H1 (cell line): ENCODE measurements around the gene SAXO1. TPM values are rescaled to one million over a fixed set of nuclear protein-coding genes. Genes with fewer than 3 reads are reported as not detected.

Experiments
- CTCF ChIA-PET: fragments of 300-600 bp; sonication (Branson Sonifier 250); formaldehyde crosslinking; loops from one replicate; lab custom pipeline; 2021; ENCODE audit not compliant: partially characterized antibody; lab: Charles Lee
- POLR2A ChIA-PET: fragments of 300-600 bp; sonication (Branson Sonifier 250); formaldehyde crosslinking; loops from one replicate; lab custom pipeline; 2021; ENCODE audit warnings: inconsistent platforms; ENCODE audit not compliant: partially characterized antibody; lab: Charles Lee
- DNase-seq, 2 experiments: peaks; one replicate each; pipeline versions ENCODE4 v3.0.0 to v3.0.0-alpha.2; 2010 to 2022; ENCODE audit warnings: low spot score in 2 of 2, low read depth in 1 of 2, mixed read lengths in 1 of 2
- FAIRE-seq: peaks from 2 replicates; lab custom pipeline; 2011; peaks lifted over from hg19 to GRCh38; lab: Jason Lieb, UNC
- H2AFZ ChIP-seq: 2 replicates; pipeline ENCODE4 v1.8.1; 2012; ENCODE audit warnings: low read length, inconsistent platforms
- H2AK5ac ChIP-seq: 2 replicates; pipeline ENCODE4 v1.6.1; 2013; ENCODE audit warnings: low read depth, low read length
- H2BK120ac ChIP-seq: replicated peaks from 2 replicates; pipeline ENCODE3; 2013; ENCODE audit warnings: low read depth, low read length, inconsistent platforms
- H2BK12ac ChIP-seq: 2 replicates; pipeline ENCODE4 v1.6.1; 2013; ENCODE audit warnings: low read depth, low read length
- H2BK15ac ChIP-seq: 2 replicates; pipeline ENCODE4 v1.6.1; 2013; ENCODE audit warnings: low read length
- H2BK20ac ChIP-seq: 2 replicates; pipeline ENCODE4 v1.6.1; 2013; ENCODE audit warnings: low read length
- H2BK5ac ChIP-seq: 2 replicates; pipeline ENCODE4 v1.6.1; 2013; ENCODE audit warnings: low read depth, low read length
- H3K14ac ChIP-seq: 2 replicates; pipeline ENCODE4 v1.6.1; 2013; ENCODE audit warnings: inconsistent platforms; ENCODE audit not compliant: insufficient read length
- H3K18ac ChIP-seq: 2 replicates; pipeline ENCODE4 v1.6.1; 2013; ENCODE audit warnings: low read length; ENCODE audit errors: extremely low read depth
- H3K23ac ChIP-seq: 2 replicates; pipeline ENCODE4 v1.6.1; 2013; ENCODE audit warnings: inconsistent platforms; ENCODE audit not compliant: insufficient read length
- H3K23me2 ChIP-seq: 2 replicates; pipeline ENCODE4 v1.6.1; 2013; ENCODE audit warnings: low read depth, low read length
- H3K27ac ChIP-seq: 2 replicates; pipeline ENCODE4 v1.6.1; 2011; ENCODE audit warnings: low read depth, low read length, inconsistent platforms
- H3K27me3 ChIP-seq, 4 experiments: replicated peaks in 1 of 4; 1 replicate in 1 of 4; 2 replicates in 3 of 4; pipeline versions ENCODE4 v1.6.1 to v1.8.1; 2011 to 2013; ENCODE audit warnings: low read length in 3 of 4, mild to moderate bottlenecking in 3 of 4, inconsistent platforms in 2 of 4, mixed read lengths in 2 of 4, moderate library complexity in 1 of 4; ENCODE audit not compliant: control insufficient read depth in 3 of 4, insufficient read depth in 3 of 4; ENCODE audit errors: extremely low read depth in 1 of 4
- H3K36me3 ChIP-seq, 4 experiments: 2 replicates each; pipeline versions ENCODE4 v1.6.1 to v1.8.1; 2011 to 2013; ENCODE audit warnings: mild to moderate bottlenecking in 4 of 4, low read length in 3 of 4, moderate library complexity in 2 of 4, control low read depth in 1 of 4, inconsistent platforms in 1 of 4; ENCODE audit not compliant: insufficient read depth in 4 of 4, control insufficient read depth in 2 of 4
- H3K4ac ChIP-seq: replicated peaks from 2 replicates; pipeline ENCODE3; 2013; ENCODE audit warnings: low read length, low read depth, mixed read lengths, inconsistent platforms; ENCODE audit not compliant: insufficient read length
- H3K4me1 ChIP-seq, 4 experiments: replicated peaks in 1 of 4; 1 replicate in 1 of 4; 2 replicates in 3 of 4; pipeline versions ENCODE4 v1.6.1 to v1.8.1; 2011 to 2013; ENCODE audit warnings: low read length in 3 of 4, inconsistent platforms in 2 of 4, mixed read lengths in 1 of 4; ENCODE audit not compliant: insufficient read depth in 4 of 4, control insufficient read depth in 3 of 4
- H3K4me2 ChIP-seq, 2 experiments: 2 replicates each; pipeline versions ENCODE4 v1.6.1 to v1.8.1; 2011 to 2013; ENCODE audit warnings: low read depth in 2 of 2, low read length in 2 of 2, control low read depth in 1 of 2, inconsistent platforms in 1 of 2, mild to moderate bottlenecking in 1 of 2; ENCODE audit not compliant: insufficient read depth in 1 of 2
- H3K4me3 ChIP-seq, 4 experiments: fragments of 200-600, 300-600 bp in 1 of 4; sonication (generic), shearing (Covaris generic), sonication (Bioruptor Twin) in 1 of 4; 2 replicates each; pipeline versions ENCODE4 v1.5.1 to v1.8.1; 2011 to 2016; ENCODE audit warnings: low read length in 4 of 4, low read depth in 3 of 4, control low read depth in 2 of 4, inconsistent platforms in 2 of 4, mild to moderate bottlenecking in 2 of 4, mixed read lengths in 1 of 4, moderate library complexity in 1 of 4; ENCODE audit not compliant: insufficient read depth in 2 of 4; ENCODE audit errors: extremely low read depth in 1 of 4
- H3K56ac ChIP-seq: replicated peaks from 2 replicates; pipeline ENCODE3; 2013; ENCODE audit warnings: low read depth, mild to moderate bottlenecking, mixed read lengths, low read length, inconsistent platforms; ENCODE audit not compliant: insufficient read length
- H3K79me1 ChIP-seq: 2 replicates; pipeline ENCODE4 v1.6.1; 2013; ENCODE audit warnings: low read depth, low read length, control low read depth
- H3K79me2 ChIP-seq, 2 experiments: 2 replicates each; pipeline versions ENCODE4 v1.6.1 to v1.8.1; 2012 to 2013; ENCODE audit warnings: low read length in 2 of 2, mild to moderate bottlenecking in 2 of 2, inconsistent platforms in 1 of 2; ENCODE audit not compliant: insufficient read depth in 2 of 2, control insufficient read depth in 1 of 2
- H3K9ac ChIP-seq, 4 experiments: replicated peaks in 1 of 4; 1 replicate in 1 of 4; 2 replicates in 3 of 4; pipeline versions ENCODE4 v1.6.1 to v1.8.1; 2011 to 2013; ENCODE audit warnings: low read depth in 3 of 4, low read length in 3 of 4, control low read depth in 2 of 4, mild to moderate bottlenecking in 2 of 4, moderate library complexity in 2 of 4, inconsistent platforms in 1 of 4; ENCODE audit errors: extremely low read depth in 1 of 4
- H3K9me3 ChIP-seq, 2 experiments: 2 replicates each; pipeline versions ENCODE4 v1.6.1 to v1.8.1; 2012 to 2013; ENCODE audit warnings: mild to moderate bottlenecking in 2 of 2, moderate library complexity in 2 of 2, control low read depth in 1 of 2, inconsistent platforms in 1 of 2, low read depth in 1 of 2, low read length in 1 of 2, mixed read lengths in 1 of 2; ENCODE audit not compliant: insufficient read depth in 2 of 2
- H4K20me1 ChIP-seq, 2 experiments: replicated peaks in 1 of 2; 2 replicates each; pipeline versions ENCODE3 to v1.8.1; 2011 to 2013; ENCODE audit warnings: inconsistent platforms in 2 of 2, low read length in 2 of 2, mild to moderate bottlenecking in 1 of 2; ENCODE audit not compliant: insufficient read depth in 2 of 2, control insufficient read depth in 1 of 2
- H4K5ac ChIP-seq: 2 replicates; pipeline ENCODE4 v1.6.1; 2013; ENCODE audit warnings: low read length, low read depth, mixed read lengths, inconsistent platforms; ENCODE audit not compliant: insufficient read length
- H4K8ac ChIP-seq: 2 replicates; pipeline ENCODE4 v1.8.0; 2013; ENCODE audit warnings: mild to moderate bottlenecking, moderate library complexity, low read length, inconsistent platforms; ENCODE audit not compliant: insufficient read depth; ENCODE audit errors: extremely low read depth
- H4K91ac ChIP-seq: replicated peaks from 2 replicates; pipeline ENCODE3; 2013; ENCODE audit warnings: low read length, mixed read lengths, inconsistent platforms; ENCODE audit not compliant: insufficient read length
- CEBPB ChIP-seq: IDR thresholded peaks from 2 replicates; pipeline ENCODE4 v1.6.1; 2012; ENCODE audit warnings: low read depth, low read length
- SP1 ChIP-seq: IDR thresholded peaks from 2 replicates; pipeline ENCODE4 v1.6.1; 2011; ENCODE audit warnings: low read depth, low read length
- TAF7 ChIP-seq: optimal IDR thresholded peaks from 2 replicates; pipeline ENCODE3; 2011; ENCODE audit warnings: low read depth, mild to moderate bottlenecking, inconsistent platforms, low read length, moderate library complexity, borderline replicate concordance
- WGBS, 2 experiments: shearing (Covaris generic) in 1 of 2; methylation state at CpG; one replicate each; pipeline versions ENCODE4 v1.1.6 to v1.1.7; 2013 to 2015; ENCODE audit warnings: low lambda C conversion rate in 2 of 2, mixed read lengths in 2 of 2, inconsistent platforms in 1 of 2, low coverage in 1 of 2, missing lambda C conversion rate in 1 of 2; ENCODE audit not compliant: insufficient replicate concordance in 2 of 2, insufficient coverage in 1 of 2, insufficient read length in 1 of 2; ENCODE audit errors: extremely low coverage in 1 of 2, missing lambda C conversion rate in 1 of 2; 5-methylcytosine and 5-hydroxymethylcytosine counted together
- polyA plus RNA-seq, 7 experiments: library from polyadenylated mRNA; depleted of rRNA in 3 of 7; stranded (reverse) in 5 of 7; unstranded in 2 of 7; fragments of >200 nt in 5 of 7; fragments of 200-250 nt in 2 of 7; gene quantifications; 1 replicate in 5 of 7; 2 replicates in 1 of 7; 4 replicates in 1 of 7; pipeline versions ENCODE4 v1.2.1 to v1.2.3, GENCODE V29; 2011 to 2013; ENCODE audit warnings: missing spikeins in 2 of 7, mixed read lengths in 2 of 7
- total RNA-seq: library from RNA; stranded (reverse); fragmentation: NEBNext Ultra II Directional; extraction: Animal tissue kit (Norgen Biotek cat#: 25700); gene quantifications from 2 replicates; pipeline ENCODE4 v1.2.1, GENCODE V29; 2021

Gene SAXO1
- total and polyA plus RNA-seq, 2 of the 8 experiments (the other 6 are each of a cell fraction or from before 2014, with no cell fraction given): 0.11 to 0.20 TPM

DNA sequence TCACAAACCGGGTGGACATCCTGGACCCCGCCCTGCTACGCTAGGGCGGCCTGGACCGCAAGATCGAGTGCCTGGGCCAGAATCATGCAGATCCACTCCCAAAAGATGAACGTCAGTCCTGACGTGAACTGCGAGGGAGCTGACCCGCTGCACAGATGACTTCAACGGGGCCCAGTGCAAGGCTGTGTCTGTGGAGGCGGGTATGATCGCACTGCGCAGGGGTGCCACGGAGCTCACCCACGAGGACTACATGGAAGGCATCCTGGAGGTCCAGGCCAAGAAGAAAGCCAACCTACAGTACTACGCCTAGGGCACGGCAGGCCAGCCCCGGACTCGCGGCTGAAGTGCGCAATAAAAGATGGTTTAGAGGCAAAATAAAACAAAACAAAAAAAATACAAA is 5.2 kb downstream of the SAXO1 start:
- no peak overlapping the region for H2BK120ac ChIP-seq
- no peaks in the 10 kb centered on the region for H3K23me2 ChIP-seq
- no peak overlapping the region for H3K14ac ChIP-seq
- no peak overlapping the region for H4K91ac ChIP-seq
- FAIRE-seq (no peak), DNase-seq (no peak)
- H4K5ac ChIP-seq: no peak overlapping the region
- H3K27ac ChIP-seq: no peak overlapping the region
- no peaks in the 10 kb centered on the region for H3K79me2 ChIP-seq
- no peaks in the 10 kb centered on the region for H4K20me1 ChIP-seq
- ChIA-PET POLR2A (no interaction called here), CTCF (interaction anchor here (0.6 to 6.8 kb wide), 20 partner anchors 12 to 1228 kb away, joined by 3 to 81 read pairs (median 4); no protein-coding TSS in a partner anchor)
- H3K27me3 ChIP-seq: no peaks in the 10 kb centered on the region
- H3K23ac ChIP-seq: no peak overlapping the region
- no peak overlapping the region for H3K4me2 ChIP-seq
- H3K36me3 ChIP-seq: no peaks in the 10 kb centered on the region
- no peak overlapping the region for H2BK20ac ChIP-seq
- no peak overlapping the region for H3K9ac ChIP-seq
- H2BK5ac ChIP-seq: no peak overlapping the region
- TF ChIP-seq CEBPB (no peak), TAF7 (no peak), SP1 (no peak)
- TF ChIP-seq, all 59 proteins: peak for 0
- Histone ChIP-seq H2AFZ (no peak overlapping the region), H3K18ac (no peak overlapping the region), H3K56ac (no peak overlapping the region), H4K8ac (no peak overlapping the region), H3K9me3 (no peaks in the 10 kb centered on the region), H2BK12ac (no peak overlapping the region), H3K79me1 (no peaks in the 10 kb centered on the region), H3K4ac (no peak overlapping the region), H2AK5ac (no peak overlapping the region), H3K4me1 (no peaks in the 10 kb centered on the region), H2BK15ac (no peak overlapping the region), H3K4me3 (no peak overlapping the region)
- 93% methylated on average over 22 of the region's 22 CpGs; no CpG with 5 or more reads in 1 of the 2 experiments for WGBS, 2 experiments
